HG02571 (cell line): ENCODE results near the gene SH2D7.
A peak's percentile ranks its signal among the peaks of the same experiment; 100 is the strongest.

Experiments
- ATAC-seq: cut with Tn5 transposase; IDR thresholded peaks from one replicate; pipeline ENCODE4 v1.9.1; 2021; ENCODE audit warnings: mild to moderate bottlenecking, moderate library complexity; ENCODE audit not compliant: unreplicated experiment

SH2D7 gene

DNA sequence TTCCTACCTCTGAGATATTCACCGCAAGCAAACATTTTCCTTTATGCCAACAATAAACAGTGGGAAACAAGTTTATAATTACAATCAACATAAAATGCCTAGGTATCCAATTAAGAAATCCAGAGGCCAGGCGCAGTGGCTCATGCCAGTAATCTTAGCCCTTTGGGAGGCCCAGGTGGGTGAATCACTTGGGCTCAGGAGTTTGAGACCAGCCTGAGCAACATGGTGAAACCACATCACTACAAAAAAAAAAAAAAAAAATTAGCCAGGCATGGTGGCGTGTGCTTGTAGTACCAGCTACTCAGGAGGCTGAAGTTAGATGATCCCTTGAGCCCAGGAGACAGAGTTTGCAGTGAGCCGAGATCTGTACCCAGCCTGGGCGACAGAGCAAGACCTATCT is 32.1 kb upstream of the SH2D7 start:
- ATAC-seq: no peak

- ATAC-seq: no peak
These were observed 30.4 kb upstream of the SH2D7 start for GRCh38 chr15:78061963-78062427.

DNA sequence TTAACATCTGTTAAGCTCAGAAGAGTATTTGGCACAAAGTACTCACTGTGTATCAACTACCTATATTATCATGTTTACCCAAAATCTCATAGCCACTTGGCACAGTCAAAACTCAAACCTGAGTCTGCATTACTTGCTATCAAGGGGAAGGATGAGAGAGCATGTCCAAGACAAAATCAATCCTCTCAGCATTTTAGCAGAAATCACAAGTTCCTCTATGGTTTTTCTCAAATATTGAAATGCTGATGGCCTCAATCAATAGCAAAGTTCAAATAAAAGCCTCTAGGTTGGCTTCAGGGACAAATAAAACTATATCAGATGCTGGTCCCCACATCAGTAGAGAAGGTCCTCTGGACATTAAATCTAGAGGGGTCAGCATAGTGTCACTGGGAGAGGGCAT is 29.1 kb upstream of the SH2D7 start:
- no peak for ATAC-seq

GRCh38 chr15:78063970-78064385 is 28.4 kb upstream of the SH2D7 start:
- no peak for ATAC-seq

DNA sequence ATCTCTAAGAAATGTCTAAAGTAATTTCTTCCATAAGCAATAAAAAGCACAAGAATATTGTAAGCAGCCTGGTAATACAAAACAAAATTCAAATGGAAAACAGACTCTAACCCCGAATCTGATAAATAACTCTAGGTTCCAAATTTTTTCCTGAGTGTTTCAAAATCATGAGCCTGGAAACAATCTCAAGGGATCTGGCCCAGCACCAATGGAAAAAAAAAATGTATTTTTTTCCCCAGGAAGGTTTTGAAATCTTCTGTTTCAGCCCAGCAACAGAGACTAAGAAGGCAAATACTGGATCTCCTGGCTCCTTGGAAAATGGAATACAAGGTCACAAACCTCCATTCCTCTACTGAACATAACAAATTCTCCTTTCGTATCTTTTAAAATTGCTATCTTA is 27.8 kb upstream of the SH2D7 start:
- no peak for ATAC-seq

DNA sequence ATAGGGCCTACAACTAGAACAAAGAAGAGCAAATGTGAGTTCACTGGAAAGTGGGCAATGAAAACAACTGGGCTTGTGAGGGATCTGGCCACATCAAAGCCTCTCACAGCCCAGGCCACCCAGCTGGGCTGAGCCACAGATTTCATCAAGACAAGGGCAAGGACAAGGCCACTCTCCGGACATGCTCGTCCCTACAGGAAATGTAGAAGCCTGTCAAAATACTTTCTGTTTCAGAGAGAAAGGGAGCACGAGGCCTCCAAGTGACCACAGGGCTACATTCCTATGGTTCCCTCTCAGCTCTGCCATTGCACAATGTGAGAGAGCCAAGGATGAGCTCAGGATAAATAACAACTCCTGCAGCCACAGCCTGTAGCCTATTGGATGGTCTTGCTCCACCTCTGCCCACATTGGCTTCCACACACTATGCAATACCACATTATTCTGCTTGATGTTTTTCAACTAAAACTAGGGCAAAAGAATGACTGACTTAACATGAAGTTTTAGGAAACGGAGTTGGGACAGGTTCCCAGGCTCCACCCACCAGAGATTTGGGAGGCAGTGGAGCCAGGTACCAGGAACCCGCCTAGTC is 27.0 kb upstream of the SH2D7 start:
- no peak for ATAC-seq

- peak; percentile 65 for ATAC-seq
These were observed 26.1 kb upstream of the SH2D7 start for GRCh38 chr15:78065973-78066946.

DNA sequence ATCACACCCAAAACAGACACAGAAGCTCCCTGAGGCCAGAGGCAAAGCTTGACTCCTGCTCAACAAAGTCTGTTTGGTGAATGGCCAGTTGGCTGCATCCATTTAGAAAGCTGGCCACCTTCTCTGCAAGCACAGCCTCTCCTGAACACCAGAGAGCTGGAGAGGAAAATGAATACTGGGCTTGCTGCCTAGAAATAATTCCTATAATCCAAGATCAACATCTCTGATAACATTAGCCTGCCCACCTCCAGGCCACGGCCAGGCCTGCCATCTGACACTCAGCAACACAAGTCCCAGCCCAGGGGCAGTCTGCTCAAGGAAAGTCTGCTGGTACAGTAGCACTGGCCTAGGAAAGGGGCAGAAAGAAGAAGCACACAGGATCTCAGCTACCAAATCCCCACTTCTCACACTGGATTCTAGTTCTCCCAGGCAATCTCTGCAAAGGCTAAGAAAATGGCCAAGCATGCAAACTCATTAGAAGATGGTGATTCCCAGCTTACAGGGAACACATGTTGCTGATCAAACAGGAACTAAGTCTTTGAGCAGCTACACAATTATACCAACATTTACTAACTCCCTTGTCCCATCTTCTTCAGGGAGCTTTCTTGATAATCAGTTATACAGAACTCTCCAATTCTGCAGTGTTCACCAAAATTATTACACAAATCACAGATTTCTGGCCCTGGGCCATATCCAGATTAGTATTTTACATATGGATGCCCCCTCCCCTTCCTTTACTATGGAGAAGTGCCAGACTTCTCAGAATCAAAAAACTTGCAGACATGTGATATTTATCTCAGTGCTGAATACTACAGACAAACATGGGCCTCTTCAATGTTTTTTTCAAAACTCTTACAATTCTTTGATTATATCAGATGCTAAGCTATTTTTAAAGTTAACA is 24.8 kb upstream of the SH2D7 start:
- ATAC-seq: no peak

GRCh38 chr15:78069052-78069414 is 23.3 kb upstream of the SH2D7 start:
- ATAC-seq: no peak

- no peak for ATAC-seq
These were observed 22.8 kb upstream of the SH2D7 start for GRCh38 chr15:78069462-78070029.

DNA sequence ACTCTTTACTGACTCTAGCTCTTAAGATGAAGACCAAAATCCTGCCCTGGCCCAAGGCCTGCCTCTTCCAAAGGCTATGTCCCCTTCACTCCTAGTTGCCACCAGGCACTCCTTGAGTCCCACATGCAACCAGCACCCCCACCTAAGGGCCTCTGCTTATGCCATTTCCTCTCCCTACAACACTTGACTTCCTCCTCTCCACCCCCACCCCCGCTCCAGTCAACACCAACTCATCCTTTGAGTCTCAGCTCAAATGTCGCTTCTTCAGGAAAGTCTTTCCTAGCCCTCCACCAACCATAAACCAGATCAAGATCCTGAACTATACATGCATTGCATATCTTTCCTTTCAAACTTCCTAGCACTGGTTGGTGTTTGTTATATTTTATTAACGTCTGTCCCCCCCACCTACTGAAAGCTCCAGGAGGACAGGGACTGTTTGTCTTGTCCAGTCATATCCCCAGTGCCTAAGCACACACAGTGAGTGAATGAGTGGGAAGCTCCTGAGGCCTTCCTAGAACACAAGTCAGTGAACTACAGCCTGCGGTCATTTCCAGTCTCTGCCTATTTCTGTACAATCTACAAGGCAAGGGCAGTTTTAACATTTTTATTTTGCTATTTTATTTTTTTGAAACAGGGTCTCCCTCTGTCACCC is 22.2 kb upstream of the SH2D7 start:
- no peak for ATAC-seq

GRCh38 chr15:78071383-78071782 is 21.0 kb upstream of the SH2D7 start:
- no peak for ATAC-seq

DNA sequence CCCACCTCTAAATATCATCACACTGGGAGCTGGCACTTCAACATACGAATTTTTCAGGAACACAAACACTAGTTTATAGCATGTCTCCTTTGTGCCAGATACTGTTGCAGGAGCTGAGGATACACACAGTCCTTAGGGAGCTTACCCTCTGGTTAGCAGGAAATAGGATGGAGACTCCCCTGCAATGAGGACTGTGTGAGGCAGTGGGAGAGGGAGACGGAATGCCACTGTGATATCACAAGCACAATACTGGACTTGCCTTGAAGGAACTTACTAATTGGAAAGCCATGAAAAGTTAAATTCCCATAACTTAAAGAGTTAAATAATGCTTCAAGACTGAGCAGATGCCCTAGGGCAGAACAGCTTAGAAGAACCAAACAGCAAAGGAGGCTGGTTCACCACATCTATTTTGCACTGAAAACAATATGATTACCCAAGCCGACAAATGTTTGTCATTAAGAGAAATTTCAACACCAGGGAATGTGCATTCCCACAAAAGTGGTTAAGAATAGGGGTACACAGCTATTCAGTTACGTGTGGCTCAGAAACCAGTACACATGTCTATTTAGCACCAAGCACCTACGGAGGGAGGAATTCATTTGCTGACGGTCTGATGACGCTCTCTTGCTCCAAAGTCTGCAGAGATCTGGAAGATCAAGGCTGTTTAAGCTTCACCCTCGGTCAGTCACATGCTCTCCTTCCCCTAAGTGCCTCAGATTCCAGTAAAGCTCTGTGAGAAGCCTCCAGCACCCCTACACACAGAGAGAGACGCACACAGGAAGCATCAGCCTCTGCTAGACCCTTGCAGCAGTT is 20.1 kb upstream of the SH2D7 start:
- no peak for ATAC-seq

GRCh38 chr15:78073046-78073787 is 19.1 kb upstream of the SH2D7 start:
- ATAC-seq: no peak

GRCh38 chr15:78075490-78076230 is 16.7 kb upstream of the SH2D7 start:
- no peak for ATAC-seq

DNA sequence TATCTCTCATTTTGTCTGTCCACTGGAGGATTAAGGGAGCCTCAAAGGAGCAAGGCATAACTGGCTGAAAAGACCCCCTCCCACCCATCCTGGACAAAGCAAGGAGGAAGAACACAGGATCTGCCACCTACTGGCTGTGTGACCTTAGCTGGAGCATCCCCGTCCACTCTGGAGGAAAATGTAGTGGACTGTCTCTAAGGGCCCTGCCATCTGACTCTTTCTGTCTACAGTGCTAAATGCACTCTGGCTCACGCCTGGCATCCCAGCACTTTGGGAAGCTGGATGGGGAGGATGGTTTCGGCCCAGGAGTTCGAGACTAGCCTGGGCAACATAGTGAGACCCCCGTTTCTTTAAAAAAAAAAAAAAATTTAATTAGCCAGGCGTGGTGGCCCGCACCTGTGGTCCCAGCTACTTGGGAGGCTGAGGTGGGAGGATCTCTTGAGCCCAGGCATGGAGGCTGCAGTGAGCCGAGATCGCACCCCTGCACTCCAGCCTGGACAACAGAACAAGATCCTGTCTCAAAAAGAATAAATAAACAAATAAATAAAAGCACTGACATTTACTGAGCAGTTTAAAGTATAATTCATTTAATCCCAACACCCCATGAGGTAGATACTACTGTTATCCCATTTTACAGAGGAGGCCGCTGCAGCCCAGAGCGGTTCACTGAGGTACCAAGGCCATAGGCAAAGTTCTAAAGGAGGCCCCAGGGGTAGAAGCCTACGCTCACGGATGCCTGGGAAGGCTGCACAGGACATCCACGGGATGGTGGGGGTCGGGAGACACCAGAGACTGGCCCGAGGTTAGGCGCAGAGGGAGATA is 15.9 kb upstream of the SH2D7 start:
- ATAC-seq: peak; percentile 11
